PC-9 (cell line): ENCODE results near the gene BPTF. TPM values are rescaled to one million over a fixed set of nuclear protein-coding genes. Genes with fewer than 3 reads are reported as not detected.
"Not testable (repeated sequence)": the region's sequence is repeated elsewhere in the genome, so short reads cannot be mapped to it uniquely, and the experiment has no call there.

Experiments
- BruUV-seq: library from RNA; stranded (reverse); fragments of 400-500 nt; replicated peaks from 2 replicates; lab custom pipeline; 2021; lab: Mats Ljungman, UMichigan
- CTCF ChIA-PET: fragments of 300-600 bp; sonication (Branson Sonifier 250); formaldehyde crosslinking; loops from one replicate; lab custom pipeline; 2022; ENCODE audit warnings: antibody characterized with exemption; lab: Charles Lee
- POLR2A ChIA-PET: fragments of 300-600 bp; sonication (Branson Sonifier 250); formaldehyde crosslinking; loops from one replicate; lab custom pipeline; 2022; ENCODE audit warnings: antibody characterized with exemption; ENCODE audit not compliant: unreplicated experiment; lab: Charles Lee
- DNase-seq, 2 experiments: peaks; one replicate each; pipeline versions ENCODE4 v3.0.0 to v3.0.0-alpha.2; 2015 to 2022; ENCODE audit warnings: mixed read lengths in 1 of 2
- H2AFZ ChIP-seq: fragments of 200-600 bp; sonication (generic); 2 replicates; pipeline ENCODE4 v1.8.1; 2017; ENCODE audit warnings: antibody characterized with exemption
- H3F3A ChIP-seq: fragments of 200-600 bp; sonication (generic); 2 replicates; pipeline ENCODE4 v1.8.1; 2017; ENCODE audit warnings: antibody characterized with exemption, mild to moderate bottlenecking, low read depth; ENCODE audit not compliant: insufficient read depth
- H3K27ac ChIP-seq: fragments of 200-600 bp; sonication (generic); 2 replicates; pipeline ENCODE4 v1.6.1; 2016; ENCODE audit warnings: mixed run types
- H3K27me3 ChIP-seq: fragments of 200-600 bp; sonication (generic); 2 replicates; pipeline ENCODE4 v1.6.1; 2016; ENCODE audit warnings: low read depth, mixed run types; ENCODE audit not compliant: insufficient read depth
- H3K36me3 ChIP-seq: fragments of 200-600 bp; sonication (generic); 2 replicates; pipeline ENCODE4 v1.6.1; 2016; ENCODE audit warnings: low read depth, mixed run types
- H3K4me1 ChIP-seq: fragments of 200-600 bp; sonication (generic); replicated peaks from 2 replicates; pipeline ENCODE4 v1.6.1; 2016; ENCODE audit warnings: mixed run types; ENCODE audit not compliant: insufficient read depth
- H3K4me2 ChIP-seq: fragments of 200-600 bp; sonication (generic); 2 replicates; pipeline ENCODE4 v1.6.1; 2017; ENCODE audit warnings: mixed run types
- H3K4me3 ChIP-seq: fragments of 200-600 bp; sonication (generic); 2 replicates; pipeline ENCODE4 v1.6.1; 2016; ENCODE audit warnings: mixed run types
- H3K79me2 ChIP-seq: fragments of 200-600 bp; sonication (generic); 2 replicates; pipeline ENCODE4 v1.6.1; 2017; ENCODE audit warnings: low read depth, mixed run types
- H3K9me2 ChIP-seq: fragments of 200-600 bp; sonication (generic); 2 replicates; pipeline ENCODE4 v1.8.1; 2017; ENCODE audit warnings: mild to moderate bottlenecking; ENCODE audit not compliant: insufficient read depth
- H3K9me3 ChIP-seq: fragments of 200-600 bp; sonication (generic); 2 replicates; pipeline ENCODE4 v1.8.1; 2016; ENCODE audit warnings: low read depth; ENCODE audit not compliant: insufficient read depth
- H4K20me1 ChIP-seq: fragments of 200-600 bp; sonication (generic); 2 replicates; pipeline ENCODE4 v1.8.1; 2017; ENCODE audit not compliant: insufficient read depth
- CTCF ChIP-seq: fragments of 200-600 bp; sonication (generic); conservative IDR thresholded peaks from 2 replicates; pipeline ENCODE4 v1.6.1; 2017; ENCODE audit warnings: mixed run types, antibody characterized with exemption, mild to moderate bottlenecking, moderate library complexity
- EZH2 ChIP-seq: fragments of 200-600 bp; sonication (generic); IDR thresholded peaks from 2 replicates; pipeline ENCODE4 v1.8.0; 2017; ENCODE audit warnings: antibody characterized with exemption, low read depth
- intact Hi-C: fragments of 100-400 bp; cut with micrococcal nuclease; formaldehyde crosslinking; loops from one replicate; pipeline ENCODE4 v1.10.0; 2022; ENCODE audit not compliant: unreplicated experiment
- total RNA-seq: library from RNA; stranded (reverse); gene quantifications from 2 replicates; pipeline ENCODE4 v1.2.3, GENCODE V29; 2021

The BPTF gene
- total RNA-seq, 1 experiment from 2014 or later, result 95.6 TPM

GRCh38 chr17:67842648-67843047, 17.3 kb downstream of the BPTF start:
- Histone ChIP-seq H3K9me2 (no peaks in the 10 kb centered on the region), H3K27me3 (no peaks in the 10 kb centered on the region), H2AFZ (no peak overlapping the region), H3K79me2 (peaks cover 85% of the 10 kb centered on the region), H3F3A (no peaks in the 10 kb centered on the region), H3K36me3 (no peaks in the 10 kb centered on the region; the same call in 1 of the 2 replicates), H3K4me3 (no peak overlapping the region), H4K20me1 (peaks cover 50% of the 10 kb centered on the region), H3K4me2 (no peak overlapping the region), H3K9me3 (no peaks in the 10 kb centered on the region), H3K27ac (no peak overlapping the region), H3K4me1 (no peaks in the 10 kb centered on the region)
- TF ChIP-seq EZH2 (no peak), CTCF (no peak)
- DNase-seq, result no peak
- BruUV-seq, result no TSS peak
- intact Hi-C loops, result no loop called here
- ChIA-PET CTCF (no interaction called here), POLR2A (no interaction called here)

- BruUV-seq, result no TSS peak
Observed at GRCh38 chr17:67845374-67845773, 20.1 kb downstream of the BPTF start.

GRCh38 chr17:67848189-67848588, 22.9 kb downstream of the BPTF start:
- DNase-seq, intact Hi-C loops, CTCF ChIA-PET: not testable (repeated sequence)

More at GRCh38 chr17:67845374-67845773, 20.1 kb downstream of the BPTF start:
- TF ChIP-seq EZH2, result no peak
- no peak for TF ChIP-seq CTCF
- Histone ChIP-seq H3K4me1 (no peaks in the 10 kb centered on the region), H3K79me2 (peaks cover 85% of the 10 kb centered on the region), H3K9me2 (no peaks in the 10 kb centered on the region), H3K27ac (no peak overlapping the region), H3K27me3 (no peaks in the 10 kb centered on the region), H3K4me2 (no peak overlapping the region), H4K20me1 (peaks cover 36% of the 10 kb centered on the region), H3K4me3 (no peak overlapping the region), H3K9me3 (no peaks in the 10 kb centered on the region), H3K36me3 (no peaks in the 10 kb centered on the region), H2AFZ (no peak overlapping the region), H3F3A (no peaks in the 10 kb centered on the region; the same call in 1 of the 2 replicates)
- ChIA-PET POLR2A (no interaction called here), CTCF (no interaction called here)
- intact Hi-C loops, result no loop called here
- DNase-seq, result no peak

GRCh38 chr17:67848846-67849245, 23.5 kb downstream of the BPTF start:
- peaks cover 42% of the 10 kb centered on the region for H4K20me1 ChIP-seq
- POLR2A ChIA-PET, intact Hi-C loops: not testable (repeated sequence)

More at GRCh38 chr17:67848189-67848588, 22.9 kb downstream of the BPTF start:
- H3K9me3 ChIP-seq, POLR2A ChIA-PET, H3K4me1 ChIP-seq, BruUV-seq, H3K36me3 ChIP-seq, H3K4me2 ChIP-seq, H2AFZ ChIP-seq, H3K4me3 ChIP-seq, H3K27ac ChIP-seq, H3F3A ChIP-seq, H3K27me3 ChIP-seq, H3K9me2 ChIP-seq: not testable (repeated sequence)
- Histone ChIP-seq H4K20me1 (peaks cover 39% of the 10 kb centered on the region), H3K79me2 (peaks cover 87% of the 10 kb centered on the region)

More at GRCh38 chr17:67848846-67849245, 23.5 kb downstream of the BPTF start:
- H3K27ac ChIP-seq, H3K4me3 ChIP-seq, BruUV-seq, H3F3A ChIP-seq, CTCF ChIA-PET, H3K27me3 ChIP-seq, H3K36me3 ChIP-seq, H2AFZ ChIP-seq, H3K9me3 ChIP-seq, H3K4me1 ChIP-seq, H3K4me2 ChIP-seq, DNase-seq, H3K9me2 ChIP-seq: not testable (repeated sequence)
- H3K79me2 ChIP-seq, result peaks cover 88% of the 10 kb centered on the region
